Caco-2 (cell line): ENCODE data around the gene CHRD. TPM values are rescaled to one million over a fixed set of nuclear protein-coding genes. Genes with fewer than 3 reads are reported as not detected.

Experiments
- BruUV-seq: library from RNA; stranded (reverse); fragments of 400-500 nt; replicated peaks from 2 replicates; lab custom pipeline; 2021; lab: Mats Ljungman, UMichigan
- CTCF ChIA-PET: fragments of 300-600 bp; sonication (Branson Sonifier 250); formaldehyde crosslinking; loops from one replicate; lab custom pipeline; 2022; ENCODE audit warnings: antibody characterized with exemption; lab: Charles Lee
- POLR2A ChIA-PET: fragments of 300-600 bp; sonication (Branson Sonifier 250); formaldehyde crosslinking; loops from one replicate; lab custom pipeline; 2022; ENCODE audit warnings: antibody characterized with exemption; lab: Charles Lee
- DNase-seq, 2 experiments: peaks; one replicate each; pipeline versions ENCODE4 v3.0.0 to v3.0.0-alpha.2; 2020 to 2022
- H3K27me3 ChIP-seq: replicated peaks from 2 replicates; pipeline ENCODE4 v1.6.0; 2011; ENCODE audit warnings: low read length; ENCODE audit not compliant: control insufficient read depth, insufficient read depth
- H3K36me3 ChIP-seq: 2 replicates; pipeline ENCODE4 v1.5.1; 2011; ENCODE audit warnings: low read length; ENCODE audit not compliant: control insufficient read depth, insufficient read depth
- H3K4me1 ChIP-seq: fragments of 250-450 bp; sonication (Bioruptor Pico); 2 replicates; pipeline ENCODE4 v1.5.1; 2020; ENCODE audit warnings: mild to moderate bottlenecking
- H3K4me3 ChIP-seq: 2 replicates; pipeline ENCODE4 v1.5.1; 2011; ENCODE audit warnings: low read depth, mild to moderate bottlenecking, control low read depth, low read length
- H3K9me3 ChIP-seq: fragments of 250-450 bp; sonication (Bioruptor Pico); 2 replicates; pipeline ENCODE4 v1.5.1; 2020; ENCODE audit warnings: mild to moderate bottlenecking, moderate library complexity
- H3K27ac Mint-ChIP-seq: one replicate; pipeline ENCODE4 v1.8.0; 2022; ENCODE audit warnings: mixed read lengths; ENCODE audit not compliant: unreplicated experiment
- H3K27me3 Mint-ChIP-seq: one replicate; pipeline ENCODE4 v1.8.0; 2022; ENCODE audit warnings: mixed read lengths; ENCODE audit not compliant: insufficient read depth, unreplicated experiment
- H3K36me3 Mint-ChIP-seq: one replicate; pipeline ENCODE4 v1.8.0; 2022; ENCODE audit warnings: mild to moderate bottlenecking, mixed read lengths; ENCODE audit not compliant: insufficient read depth, unreplicated experiment
- H3K4me1 Mint-ChIP-seq: one replicate; pipeline ENCODE4 v1.8.0; 2022; ENCODE audit warnings: low read depth, mixed read lengths; ENCODE audit not compliant: unreplicated experiment
- H3K4me3 Mint-ChIP-seq: one replicate; pipeline ENCODE4 v1.8.0; 2022; ENCODE audit warnings: mild to moderate bottlenecking, moderate library complexity, mixed read lengths; ENCODE audit not compliant: unreplicated experiment
- H3K9me3 Mint-ChIP-seq: one replicate; pipeline ENCODE4 v1.8.0; 2022; ENCODE audit warnings: mixed read lengths; ENCODE audit not compliant: unreplicated experiment
- CTCF ChIP-seq, 2 experiments: fragments of 200-600 bp in 1 of 2; IDR thresholded peaks; 1 replicate in 1 of 2; 2 replicates in 1 of 2; pipeline versions ENCODE4 v1.5.1 to v1.8.0; 2011 to 2022; ENCODE audit warnings: antibody characterized with exemption in 1 of 2, control low read depth in 1 of 2, inconsistent platforms in 1 of 2, low read depth in 1 of 2, low read length in 1 of 2, mild to moderate bottlenecking in 1 of 2, moderate library complexity in 1 of 2; ENCODE audit not compliant: insufficient read depth in 1 of 2, severe bottlenecking in 1 of 2, unreplicated experiment in 1 of 2
- intact Hi-C: fragments of 100-400 bp; cut with micrococcal nuclease; formaldehyde crosslinking; loops from one replicate; pipeline ENCODE4 v1.10.0; 2022; ENCODE audit not compliant: unreplicated experiment
- total RNA-seq: library from RNA; stranded (reverse); gene quantifications from 2 replicates; pipeline ENCODE4 v1.2.3, GENCODE V29; 2022

The CHRD gene
- total RNA-seq, 1 experiment from 2014 or later = 6.4 TPM

DNA sequence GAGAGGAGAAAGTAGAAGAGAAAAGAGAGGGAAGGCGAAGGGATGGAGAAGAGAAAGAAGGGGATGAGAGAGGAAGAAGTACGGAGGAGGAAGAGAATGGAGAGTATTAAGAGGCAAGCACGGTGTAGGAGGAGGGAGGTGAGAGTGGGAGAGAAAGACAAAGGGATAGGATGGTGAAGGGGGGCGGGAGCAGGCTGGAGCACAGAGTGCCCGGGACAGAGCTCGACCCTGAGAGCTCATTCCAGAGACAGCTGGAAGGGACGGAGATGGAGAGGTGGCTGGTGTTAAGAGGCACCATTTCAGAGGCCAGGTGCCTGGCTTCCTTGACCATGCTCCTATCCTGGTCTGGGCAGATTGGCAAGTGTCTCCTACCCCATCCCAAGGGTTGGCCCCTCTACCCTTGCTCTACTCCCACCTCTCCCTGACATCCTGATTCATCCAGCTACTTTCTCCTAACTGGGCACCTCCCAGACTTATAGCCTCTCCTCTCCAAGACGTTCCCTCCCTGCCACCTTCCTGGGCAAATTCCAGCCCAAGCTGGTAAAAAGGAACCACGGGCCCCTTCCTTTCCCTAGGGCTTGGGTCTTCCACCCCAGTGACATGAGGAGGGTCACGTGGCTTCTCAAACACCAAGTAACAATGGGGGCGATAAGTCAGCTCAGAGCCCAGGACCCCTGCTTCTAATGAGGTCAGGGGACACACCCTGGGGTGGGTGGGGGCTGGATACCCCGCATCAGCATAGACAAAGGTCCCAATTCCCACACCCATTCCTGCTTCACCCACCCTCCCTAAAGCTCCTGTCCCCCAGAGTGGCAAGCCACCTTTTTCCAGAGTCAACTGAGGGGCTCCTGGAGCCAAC is 19.6 kb upstream of the CHRD start:
- Histone ChIP-seq H3K4me3 (peak overlapping the region; percentile 74), H3K27me3 (no peaks in the 10 kb centered on the region; the same call in 1 of the 2 replicates), H3K4me1 (peaks cover 6% of the 10 kb centered on the region; the same call in 1 of the 2 replicates), H3K9me3 (no peaks in the 10 kb centered on the region), H3K36me3 (peaks cover 1% of the 10 kb centered on the region; the same call in 1 of the 2 replicates)
- POLR2A ChIA-PET = interaction anchor here (0.6 kb wide), 1 partner anchor 1507 kb away, joined by 3 read pairs; no protein-coding TSS in a partner anchor
- intact Hi-C loops = no loop called here
- CTCF ChIA-PET = interaction anchor here (1.7 kb wide), 1 partner anchor 11 kb away, joined by 5 read pairs; no protein-coding TSS in a partner anchor
- Mint-ChIP-seq H3K9me3 (no peaks in the 10 kb centered on the region), H3K36me3 (peaks cover 23% of the 10 kb centered on the region), H3K4me1 (peaks cover 11% of the 10 kb centered on the region), H3K27ac (peak overlapping the region; percentile 79), H3K4me3 (peak overlapping the region; percentile 97), H3K27me3 (no peaks in the 10 kb centered on the region)
- no TSS peak for BruUV-seq
- no peak for TF ChIP-seq CTCF (IDR thresholded peaks at IDR 0.05; ENCODE audit: insufficient read depth in 1 of 2, low read depth in 1 of 2, low read length in 1 of 2, severe bottlenecking in 1 of 2, unreplicated experiment in 1 of 2)
- peak in 1 of 2 experiments; percentile 29 for DNase-seq

- Mint-ChIP-seq H3K27me3 (no peaks in the 10 kb centered on the region), H3K4me3 (peak overlapping the region; percentile 97), H3K9me3 (no peaks in the 10 kb centered on the region), H3K27ac (peak overlapping the region; percentile 79), H3K36me3 (peaks cover 30% of the 10 kb centered on the region), H3K4me1 (peaks cover 11% of the 10 kb centered on the region)
- Histone ChIP-seq H3K9me3 (no peaks in the 10 kb centered on the region), H3K27me3 (no peaks in the 10 kb centered on the region; the same call in 1 of the 2 replicates), H3K4me1 (peaks cover 6% of the 10 kb centered on the region; the same call in 1 of the 2 replicates), H3K4me3 (peak overlapping the region; percentile 74), H3K36me3 (0 out of 2 replicates have a peak, but pooled peaks cover 1% of the 10 kb centered on the region)
- CTCF ChIA-PET = interaction anchor here (1.3 to 1.7 kb wide), 3 partner anchors 10 to 200 kb away, joined by 4 to 5 read pairs (median 5); partner anchors contain the start of gene EPHB3
- peak in 1 of 2 experiments; percentile 37 for DNase-seq
- POLR2A ChIA-PET = interaction anchor here (1.0 kb wide), 1 partner anchor 15 kb away, joined by 3 read pairs; no protein-coding TSS in a partner anchor
- intact Hi-C loops = loop anchor here (1.0 kb wide), 1 partner anchor 16 kb away; no protein-coding TSS in a partner anchor
- TF ChIP-seq CTCF (IDR thresholded peaks at IDR 0.05; ENCODE audit: insufficient read depth in 1 of 2, low read depth in 1 of 2, low read length in 1 of 2, severe bottlenecking in 1 of 2, unreplicated experiment in 1 of 2) = no peak
- TSS peak; percentile 26 for BruUV-seq
Measured at GRCh38 chr3:184360929-184361531, 18.8 kb upstream of the CHRD start.
